Bronchial epithelial cell (primary cell): ENCODE data around the gene CACNA1S. TPM values are rescaled to one million over a fixed set of nuclear protein-coding genes. Genes with fewer than 3 reads are reported as not detected.

Experiments used
- DNase-seq: peaks from one replicate; pipeline ENCODE4 v3.0.0-alpha.2; 2010; ENCODE audit warnings: low read depth
- FAIRE-seq: peaks from 2 replicates; lab custom pipeline; 2011; peaks lifted over from hg19 to GRCh38; lab: Jason Lieb, UNC
- H3K27me3 ChIP-seq: 2 replicates; pipeline ENCODE4 v1.5.1; 2011; ENCODE audit warnings: low read length; ENCODE audit not compliant: control insufficient read depth, insufficient read depth
- H3K36me3 ChIP-seq: 2 replicates; pipeline ENCODE4 v1.5.1; 2011; ENCODE audit warnings: low read length; ENCODE audit not compliant: control insufficient read depth, insufficient read depth
- H3K4me3 ChIP-seq: 2 replicates; pipeline ENCODE4 v1.5.1; 2011; ENCODE audit warnings: mild to moderate bottlenecking, low read depth, low read length, control low read depth
- CTCF ChIP-seq: IDR thresholded peaks from 2 replicates; pipeline ENCODE4 v1.5.1; 2011; ENCODE audit warnings: mild to moderate bottlenecking, moderate library complexity, low read length, control low read depth, inconsistent platforms; ENCODE audit not compliant: insufficient read depth, severe bottlenecking
- total RNA-seq: library from RNA; depleted of rRNA; stranded (reverse); fragments of >200 nt; gene quantifications from 2 replicates; pipeline ENCODE4 v1.2.1, GENCODE V29; 2014

Gene CACNA1S
- total RNA-seq, 1 donor from 2014 or later = not detected

- DNase-seq (no peak), FAIRE-seq (no peak)
- no peak for TF ChIP-seq CTCF
- no peaks in the 10 kb centered on the region for H3K36me3 ChIP-seq
- H3K4me3 ChIP-seq = no peak overlapping the region
- H3K27me3 ChIP-seq = peaks cover 3% of the 10 kb centered on the region
These were observed 71.2 kb downstream of the CACNA1S start for GRCh38 chr1:201041011-201041410.

GRCh38 chr1:201039876-201040275 lies 72.3 kb downstream of the CACNA1S start:
- no peaks in the 10 kb centered on the region for H3K36me3 ChIP-seq
- no peak overlapping the region for H3K4me3 ChIP-seq
- no peak for FAIRE-seq
- no peak for DNase-seq
- H3K27me3 ChIP-seq = peaks cover 3% of the 10 kb centered on the region
- TF ChIP-seq CTCF = no peak

GRCh38 chr1:201039418-201039817 lies 72.8 kb downstream of the CACNA1S start:
- no peak for TF ChIP-seq CTCF
- FAIRE-seq (no peak), DNase-seq (no peak)
- Histone ChIP-seq H3K4me3 (no peak overlapping the region), H3K36me3 (no peaks in the 10 kb centered on the region), H3K27me3 (peaks cover 3% of the 10 kb centered on the region)

GRCh38 chr1:201038186-201038876 lies 73.9 kb downstream of the CACNA1S start:
- no peak for DNase-seq
- no peaks in the 10 kb centered on the region for H3K36me3 ChIP-seq
- H3K4me3 ChIP-seq = no peak overlapping the region
- TF ChIP-seq CTCF = no peak
- H3K27me3 ChIP-seq = peaks cover 3% of the 10 kb centered on the region
- FAIRE-seq = no peak

GRCh38 chr1:201036188-201036842 lies 75.9 kb downstream of the CACNA1S start:
- Histone ChIP-seq H3K4me3 (no peak overlapping the region), H3K27me3 (peaks cover 3% of the 10 kb centered on the region), H3K36me3 (no peaks in the 10 kb centered on the region)
- TF ChIP-seq CTCF = no peak
- FAIRE-seq (no peak), DNase-seq (no peak)
